ENCODE data around the gene GLIS1.

GLIS1 gene

GRCh38 chr1:53688381-53689102, 50.4 kb downstream of the GLIS1 start:
- Histone ChIP-seq H3K9me3 (ENCODE audit: control insufficient read depth, insufficient read depth, low read length) (no peaks in the 10 kb centered on the region), H3F3A (ENCODE audit: control insufficient read depth, insufficient read depth) (no peaks in the 10 kb centered on the region), H4K20me1 (ENCODE audit: control insufficient read depth, insufficient read depth, low read depth, low read length) (no peaks in the 10 kb centered on the region), H3K27ac (ENCODE audit: low read depth, low read length) (no peak overlapping the region), H3K79me2 (ENCODE audit: control insufficient read depth, low read length) (no peaks in the 10 kb centered on the region), H3K4me3 (ENCODE audit: low read length) (no peak overlapping the region), H3K9me2 (replicated peaks; ENCODE audit: control insufficient read depth, low read length) (no peaks in the 10 kb centered on the region), H3K4me1 (ENCODE audit: control insufficient read depth, low read length) (no peaks in the 10 kb centered on the region), H3K27me3 (ENCODE audit: control insufficient read depth, low read length) (no peaks in the 10 kb centered on the region), H3K4me2 (ENCODE audit: low read length) (no peak overlapping the region), H3K36me3 (ENCODE audit: control insufficient read depth, low read length) (no peaks in the 10 kb centered on the region)
- TF ChIP-seq CTCF (IDR thresholded peaks at IDR 0.05; ENCODE audit: low read depth, low read length, poor library complexity, severe bottlenecking) (peak; percentile 23), EZH2phosphoT487 (IDR thresholded peaks at IDR 0.05; ENCODE audit: borderline replicate concordance, low read length) (no peak)

- H3K4me2 ChIP-seq (ENCODE audit: low read length): no peak overlapping the region
- no peaks in the 10 kb centered on the region for H3K9me3 ChIP-seq (ENCODE audit: control insufficient read depth, insufficient read depth, low read length)
- no peak for TF ChIP-seq EZH2phosphoT487 (IDR thresholded peaks at IDR 0.05; ENCODE audit: borderline replicate concordance, low read length)
- no peak for TF ChIP-seq CTCF (IDR thresholded peaks at IDR 0.05; ENCODE audit: low read depth, low read length, poor library complexity, severe bottlenecking)
- H3K27ac ChIP-seq (ENCODE audit: low read depth, low read length): no peak overlapping the region
- no peaks in the 10 kb centered on the region for H3K4me1 ChIP-seq (ENCODE audit: control insufficient read depth, low read length)
- no peaks in the 10 kb centered on the region for H3K9me2 ChIP-seq (replicated peaks; ENCODE audit: control insufficient read depth, low read length)
- no peaks in the 10 kb centered on the region for H3K27me3 ChIP-seq (ENCODE audit: control insufficient read depth, low read length)
- no peak overlapping the region for H3K4me3 ChIP-seq (ENCODE audit: low read length)
- no peaks in the 10 kb centered on the region for H3F3A ChIP-seq (ENCODE audit: control insufficient read depth, insufficient read depth)
- no peaks in the 10 kb centered on the region for H4K20me1 ChIP-seq (ENCODE audit: control insufficient read depth, insufficient read depth, low read depth, low read length)
- no peaks in the 10 kb centered on the region for H3K79me2 ChIP-seq (ENCODE audit: control insufficient read depth, low read length)
- H3K36me3 ChIP-seq (ENCODE audit: control insufficient read depth, low read length): no peaks in the 10 kb centered on the region
These were observed 51.1 kb downstream of the GLIS1 start for GRCh38 chr1:53687901-53688300.

DNA sequence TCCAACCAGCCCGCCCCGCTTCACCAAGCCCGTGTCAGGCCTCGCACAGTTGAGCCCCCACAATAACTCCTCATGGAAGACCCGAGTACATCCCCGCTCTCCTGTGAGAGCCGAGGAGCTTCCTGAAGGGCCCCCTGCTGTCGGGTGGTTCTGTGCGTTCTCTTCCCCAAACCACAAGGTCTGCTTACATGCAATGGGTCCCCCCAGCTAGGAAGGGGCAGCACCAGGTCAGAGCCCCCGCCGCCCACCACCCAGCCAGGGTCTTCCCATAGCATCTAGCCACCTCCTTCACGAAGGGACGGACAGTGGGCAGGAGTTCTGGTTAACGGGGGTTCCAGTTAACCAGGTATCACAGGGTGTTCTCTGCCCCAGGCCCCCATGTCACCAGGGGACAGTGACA, 51.5 kb downstream of the GLIS1 start:
- Histone ChIP-seq H3K4me2 (ENCODE audit: low read length) (no peak overlapping the region), H3K4me3 (ENCODE audit: low read length) (no peak overlapping the region), H3K27ac (ENCODE audit: low read depth, low read length) (no peak overlapping the region), H3K9me2 (replicated peaks; ENCODE audit: control insufficient read depth, low read length) (no peaks in the 10 kb centered on the region), H3K9me3 (ENCODE audit: control insufficient read depth, insufficient read depth, low read length) (no peaks in the 10 kb centered on the region), H4K20me1 (ENCODE audit: control insufficient read depth, insufficient read depth, low read depth, low read length) (no peaks in the 10 kb centered on the region), H3K79me2 (ENCODE audit: control insufficient read depth, low read length) (no peaks in the 10 kb centered on the region), H3K4me1 (ENCODE audit: control insufficient read depth, low read length) (peaks cover 3% of the 10 kb centered on the region; the same call in 1 of the 2 replicates), H3F3A (ENCODE audit: control insufficient read depth, insufficient read depth) (no peaks in the 10 kb centered on the region), H3K36me3 (ENCODE audit: control insufficient read depth, low read length) (no peaks in the 10 kb centered on the region), H3K27me3 (ENCODE audit: control insufficient read depth, low read length) (no peaks in the 10 kb centered on the region)
- no peak for TF ChIP-seq CTCF (IDR thresholded peaks at IDR 0.05; ENCODE audit: low read depth, low read length, poor library complexity, severe bottlenecking)
- TF ChIP-seq EZH2phosphoT487 (IDR thresholded peaks at IDR 0.05; ENCODE audit: borderline replicate concordance, low read length): no peak

Data from DOHH2 (cell line).